B cell (primary cell): ENCODE data around the gene ARHGAP28. TPM values are rescaled to one million over a fixed set of nuclear protein-coding genes. Genes with fewer than 3 reads are reported as not detected.

ENCODE experiments used
- ATAC-seq: fragments of 200-7000 bp; cut with Tn5 transposase; one replicate; pipeline ENCODE4 v1.10.0; 2021; ENCODE audit warnings: low read depth, mild to moderate bottlenecking, moderate number of reproducible peaks, moderate library complexity
- CTCF ChIA-PET: fragments of 350-600 bp; sonication (Branson Sonifier 250); formaldehyde crosslinking; loops from one replicate; lab custom pipeline; 2021; ENCODE audit warnings: antibody characterized with exemption, inconsistent platforms; lab: Charles Lee
- POLR2A ChIA-PET: fragments of 350-600 bp; sonication (Branson Sonifier 250); formaldehyde crosslinking; loops from one replicate; lab custom pipeline; 2021; ENCODE audit warnings: antibody characterized with exemption; lab: Charles Lee
- DNase-seq: peaks from one replicate; pipeline ENCODE4 v3.0.0; 2013
- H2AFZ ChIP-seq: 2 replicates; pipeline ENCODE4 v1.6.1; 2012; ENCODE audit warnings: mild to moderate bottlenecking, low read depth, low read length; ENCODE audit not compliant: insufficient read depth, poor library complexity, severe bottlenecking
- H3K27ac ChIP-seq, 2 donors: 1 replicate in 1 of 2; 2 replicates in 1 of 2; pipeline ENCODE4 v1.5.1; 2012 to 2013; ENCODE audit warnings: low read length in 2 of 2, mild to moderate bottlenecking in 2 of 2, moderate library complexity in 1 of 2
- H3K27me3 ChIP-seq, 4 experiments: fragments of 200-600 bp in 1 of 4; sonication (generic) in 1 of 4; replicated peaks in 1 of 4; 1 replicate in 2 of 4; 2 replicates in 2 of 4; pipeline versions ENCODE4 v1.6.1 to v1.7.0; 2013 to 2016; ENCODE audit warnings: low read length in 3 of 4, mild to moderate bottlenecking in 2 of 4, mixed read lengths in 1 of 4, moderate library complexity in 1 of 4; ENCODE audit not compliant: insufficient read depth in 4 of 4, control insufficient read depth in 3 of 4; ENCODE audit errors: control extremely low read depth in 1 of 4
- H3K36me3 ChIP-seq, 2 experiments: replicated peaks in 1 of 2; 1 replicate in 1 of 2; 2 replicates in 1 of 2; pipeline versions ENCODE4 v1.6.1 to v1.7.1; 2013; ENCODE audit warnings: low read length in 1 of 2; ENCODE audit not compliant: insufficient read depth in 2 of 2, control insufficient read depth in 1 of 2; ENCODE audit errors: control extremely low read depth in 1 of 2, extremely low read depth in 1 of 2
- H3K4me1 ChIP-seq, 2 donors: fragments of 200-600 bp in 1 of 2; sonication (generic) in 1 of 2; 1 replicate in 1 of 2; 2 replicates in 1 of 2; pipeline versions ENCODE4 v1.5.1 to v1.6.1; 2013 to 2017; ENCODE audit warnings: low read length in 2 of 2; ENCODE audit not compliant: control insufficient read depth in 2 of 2, insufficient read depth in 2 of 2
- H3K4me2 ChIP-seq: replicated peaks from 2 replicates; pipeline ENCODE3; 2012; ENCODE audit warnings: mild to moderate bottlenecking, low read depth, low read length; ENCODE audit not compliant: poor library complexity, severe bottlenecking
- H3K4me3 ChIP-seq, 5 experiments: fragments of 200-600 bp in 1 of 5; sonication (generic) in 1 of 5; 1 replicate in 3 of 5; 2 replicates in 2 of 5; pipeline versions ENCODE4 v1.5.1 to v1.7.0; 2011 to 2016; ENCODE audit warnings: low read length in 4 of 5, mild to moderate bottlenecking in 4 of 5, low read depth in 2 of 5, control low read depth in 1 of 5, moderate library complexity in 1 of 5; ENCODE audit not compliant: insufficient read depth in 1 of 5; ENCODE audit errors: control extremely low read depth in 1 of 5, extremely low read depth in 1 of 5
- H3K79me2 ChIP-seq: fragments of 200-600 bp; sonication (generic); one replicate; pipeline ENCODE4 v1.6.0; 2016; ENCODE audit warnings: low read length; ENCODE audit not compliant: control insufficient read depth, insufficient read depth
- H3K9ac ChIP-seq: fragments of 200-600 bp; sonication (generic); 2 replicates; pipeline ENCODE4 v1.6.1; 2017; ENCODE audit warnings: mild to moderate bottlenecking, low read length, moderate library complexity
- H3K9me3 ChIP-seq, 3 donors: one replicate each; pipeline versions ENCODE4 v1.6.1 to v1.7.1; 2013; ENCODE audit warnings: low read length in 2 of 3; ENCODE audit not compliant: control insufficient read depth in 2 of 3, insufficient read depth in 1 of 3; ENCODE audit errors: control extremely low read depth in 1 of 3
- H4K20me1 ChIP-seq: 2 replicates; pipeline ENCODE4 v1.6.0; 2012; ENCODE audit warnings: mild to moderate bottlenecking, low read length; ENCODE audit not compliant: insufficient read depth, control insufficient read depth, poor library complexity, severe bottlenecking
- H3K27ac Mint-ChIP-seq: one replicate; pipeline ENCODE4 v1.8.0; 2021; ENCODE audit warnings: mixed read lengths
- H3K27me3 Mint-ChIP-seq: one replicate; pipeline ENCODE4 v1.8.0; 2021; ENCODE audit warnings: mixed read lengths
- H3K4me1 Mint-ChIP-seq: one replicate; pipeline ENCODE4 v1.8.0; 2021; ENCODE audit warnings: mixed read lengths
- H3K4me3 Mint-ChIP-seq: one replicate; pipeline ENCODE4 v1.8.0; 2021; ENCODE audit warnings: mixed read lengths
- H3K9me3 Mint-ChIP-seq: one replicate; pipeline ENCODE4 v1.8.0; 2022; ENCODE audit warnings: mixed read lengths; ENCODE audit not compliant: insufficient read depth
- CTCF ChIP-seq: fragments of 200-600 bp; IDR thresholded peaks from one replicate; pipeline ENCODE4 v1.8.0; 2022; ENCODE audit warnings: antibody characterized with exemption, mild to moderate bottlenecking
- EZH2 ChIP-seq: IDR thresholded peaks from 2 replicates; pipeline ENCODE4 v1.6.1; 2012; ENCODE audit warnings: borderline replicate concordance, low read depth, mild to moderate bottlenecking, moderate library complexity, low read length; ENCODE audit not compliant: insufficient read depth, poor library complexity, severe bottlenecking
- WGBS: methylation state at CpG from one replicate; pipeline ENCODE4 v1.1.5; 2013; ENCODE audit warnings: missing lambda C conversion rate; ENCODE audit not compliant: insufficient coverage; 5-methylcytosine and 5-hydroxymethylcytosine counted together
- intact Hi-C: fragments of 100-400 bp; cut with micrococcal nuclease; formaldehyde crosslinking; loops from one replicate; pipeline ENCODE4 v1.10.0; 2022
- polyA plus RNA-seq: library from polyadenylated mRNA; depleted of rRNA; stranded (reverse); fragments of >200 nt; gene quantifications from 2 replicates; pipeline ENCODE4 v1.2.3, GENCODE V29; 2012
- total RNA-seq, 2 donors: library from RNA; stranded (reverse); fragments of 120-200 nt in 1 of 2; gene quantifications; 1 replicate in 1 of 2; 2 replicates in 1 of 2; pipeline versions ENCODE4 v1.2.3 to v1.2.4, GENCODE V29; 2013 to 2022

The ARHGAP28 gene
- total and polyA plus RNA-seq, 2 donors (not counting 1 experiment from before 2014, with no cell fraction given), result not detected

GRCh38 chr18:6773777-6774176 lies 44.3 kb downstream of the ARHGAP28 start:
- CTCF ChIA-PET, result no interaction called here
- ATAC-seq, result no peak
- H3K27ac Mint-ChIP-seq, result no peak overlapping the region

GRCh38 chr18:6775237-6775636 lies 45.7 kb downstream of the ARHGAP28 start:
- Histone ChIP-seq H3K9ac (no peak overlapping the region), H3K36me3 (no peaks in the 10 kb centered on the region), H4K20me1 (no peaks in the 10 kb centered on the region), H3K27ac (no peak overlapping the region), H3K4me3 (no peak overlapping the region), H3K9me3 (no peaks in the 10 kb centered on the region), H3K4me1 (no peaks in the 10 kb centered on the region), H3K79me2 (no peaks in the 10 kb centered on the region), H3K27me3 (no peaks in the 10 kb centered on the region), H2AFZ (no peak overlapping the region), H3K4me2 (no peak overlapping the region)
- no peak overlapping the region for H3K4me3 Mint-ChIP-seq
- TF ChIP-seq EZH2, result no peak
- TF ChIP-seq CTCF, result no peak
- no peaks in the 10 kb centered on the region for H3K27me3 Mint-ChIP-seq
- no peaks in the 10 kb centered on the region for H3K4me1 Mint-ChIP-seq
- H3K27ac Mint-ChIP-seq, result no peak overlapping the region
- WGBS, result 65% methylated on average over 2 of the region's 7 CpGs
- intact Hi-C loops, result no loop called here
- POLR2A ChIA-PET, result no interaction called here
- DNase-seq, result no peak
- CTCF ChIA-PET, result no interaction called here
- H3K9me3 Mint-ChIP-seq, result no peaks in the 10 kb centered on the region
- ATAC-seq, result no peak

More at GRCh38 chr18:6773777-6774176, 44.3 kb downstream of the ARHGAP28 start:
- POLR2A ChIA-PET, result no interaction called here
- Histone ChIP-seq H3K79me2 (no peaks in the 10 kb centered on the region), H3K4me2 (no peak overlapping the region), H4K20me1 (no peaks in the 10 kb centered on the region), H3K27me3 (no peaks in the 10 kb centered on the region), H3K27ac (no peak overlapping the region), H3K9ac (no peak overlapping the region), H2AFZ (no peak overlapping the region), H3K4me3 (no peak overlapping the region), H3K4me1 (no peaks in the 10 kb centered on the region), H3K36me3 (no peaks in the 10 kb centered on the region), H3K9me3 (no peaks in the 10 kb centered on the region)
- TF ChIP-seq EZH2 (no peak), CTCF (no peak)
- intact Hi-C loops, result no loop called here
- Mint-ChIP-seq H3K4me1 (no peaks in the 10 kb centered on the region), H3K9me3 (no peaks in the 10 kb centered on the region), H3K4me3 (no peak overlapping the region), H3K27me3 (no peaks in the 10 kb centered on the region)
- no peak for DNase-seq
- WGBS, result 100% methylated on average over 1 of the region's 2 CpGs
